Gastrocnemius medialis (tissue), 4 donors: ENCODE results near the gene LAMC3.
A peak's percentile ranks its signal among the peaks of the same experiment; 100 is the strongest.

Source experiments
- CTCF ChIP-seq, 5 experiments: fragments of 450-650 bp in 3 of 5; fragments of 200-600 bp in 2 of 5; sonication (generic) in 2 of 5; IDR thresholded peaks in 4 of 5; conservative IDR thresholded peaks in 1 of 5; 1 replicate in 4 of 5; 2 replicates in 1 of 5; pipeline ENCODE4 v1.5.1; 2016 to 2019; ENCODE audit warnings: antibody characterized with exemption in 5 of 5, mild to moderate bottlenecking in 3 of 5, moderate library complexity in 3 of 5
- POLR2A ChIP-seq, 2 donors: fragments of 450-650 bp; IDR thresholded peaks; one replicate each; pipeline ENCODE4 v1.6.1; 2017; ENCODE audit warnings: antibody characterized with exemption in 2 of 2, mild to moderate bottlenecking in 2 of 2, moderate library complexity in 2 of 2

GRCh38 chr9:130997925-130998596 is 10.9 kb upstream of the LAMC3 start:
- TF ChIP-seq POLR2A (IDR thresholded peaks at IDR 0.05) = no peak
- peak in 4 of 5 experiments; percentile 40 to 58 (median 50) for TF ChIP-seq CTCF (IDR thresholded peaks at IDR 0.05 in 4 of 5, conservative IDR thresholded peaks at IDR 0.05 in 1 of 5)
